Measurements from ENCODE around the gene EIF3I. TPM values are rescaled to one million over a fixed set of nuclear protein-coding genes. Genes with fewer than 3 reads are reported as not detected.
A peak's percentile ranks its signal among the peaks of the same experiment; 100 is the strongest.

EIF3I gene
- total and polyA plus RNA-seq, 2 of the 13 experiments (the other 11 are each of a cell fraction or from before 2014, with no cell fraction given): 210 to 223 TPM

DNA sequence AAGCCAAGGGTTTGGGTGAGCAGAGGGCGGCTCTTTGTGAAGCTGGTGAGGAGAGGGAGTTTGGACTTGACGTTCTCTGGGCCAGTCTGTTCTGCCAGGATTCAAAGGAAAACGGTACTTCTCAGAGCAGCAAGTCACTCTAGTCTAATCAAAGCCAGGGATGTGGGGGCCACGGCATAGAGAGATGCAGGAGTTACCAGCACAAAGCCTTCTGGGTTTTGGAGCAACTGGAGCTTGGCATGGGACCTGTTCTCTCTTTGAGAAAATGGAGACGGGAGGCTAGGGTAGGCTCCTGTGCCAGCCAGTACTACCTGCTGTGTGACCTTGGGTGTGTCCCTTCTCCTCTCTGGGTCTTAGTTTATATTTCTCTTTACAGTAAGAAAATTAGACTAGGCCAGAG is 40.6 kb upstream of the EIF3I start:
- Histone ChIP-seq H3K9ac (ENCODE audit: insufficient read depth, low read depth, low read length) (peak overlapping the region; percentile 84; the same call in 1 of the 2 replicates), H3K4me1 (ENCODE audit: insufficient read depth, low read length) (peaks cover 75% of the 10 kb centered on the region), H3K9me3 (ENCODE audit: low read length) (no peaks in the 10 kb centered on the region), H2AFZ (ENCODE audit: low read length) (no peak overlapping the region), H3K79me2 (ENCODE audit: insufficient read depth, low read length) (peaks cover 50% of the 10 kb centered on the region), H3K4me3 (replicated peaks in 1 of 3; ENCODE audit: insufficient read depth in 1 of 3, low read depth in 2 of 3, low read length in 3 of 3) (peak overlapping the region in 1 of 3 experiments; percentile 76; a peak in 3 of 6 replicates), H3K4me2 (ENCODE audit: low read depth, low read length) (peak overlapping the region; percentile 80), H3K27ac (ENCODE audit: extremely low read length, insufficient read depth, low read length) (peak overlapping the region; percentile 7), H3K36me3 (replicated peaks in 1 of 2; ENCODE audit: control insufficient read depth in 1 of 2, insufficient read depth in 2 of 2, low read length in 2 of 2) (peaks cover 14 to 33% of the 10 kb centered on the region in 2 experiments; a peak in 4 of 5 replicates), H4K20me1 (ENCODE audit: insufficient read depth, low read length) (peaks cover 2% of the 10 kb centered on the region; the same call in 1 of the 2 replicates), H3K27me3 (ENCODE audit: control insufficient read depth in 1 of 2, insufficient read depth in 2 of 2, low read length in 2 of 2) (no peaks in the 10 kb centered on the region)
- ChIA-PET CTCF (ENCODE audit: low intra/inter-chr PET ratio, low total read pairs) (no interaction called here), POLR2A (interaction anchor here (0.6 kb wide), 1 partner anchor 39 kb away, joined by 4 read pairs; no protein-coding TSS in a partner anchor)
- no TSS peak for BruUV-seq (replicated peaks)
- in situ Hi-C loops (cut with HindIII; ENCODE audit: extremely low pct_ligation_motif_present, low pct_unique_long_range_greater_than_20kb) (no loop called here), intact Hi-C loops (cut with micrococcal nuclease; ENCODE audit: unreplicated experiment) (no loop called here)
- ATAC-seq: no peak
- FAIRE-seq: no peak
- 86% methylated on average over 5 of the region's 5 CpGs for WGBS (ENCODE audit: low lambda C conversion rate)
- TF ChIP-seq, protein P1, sequence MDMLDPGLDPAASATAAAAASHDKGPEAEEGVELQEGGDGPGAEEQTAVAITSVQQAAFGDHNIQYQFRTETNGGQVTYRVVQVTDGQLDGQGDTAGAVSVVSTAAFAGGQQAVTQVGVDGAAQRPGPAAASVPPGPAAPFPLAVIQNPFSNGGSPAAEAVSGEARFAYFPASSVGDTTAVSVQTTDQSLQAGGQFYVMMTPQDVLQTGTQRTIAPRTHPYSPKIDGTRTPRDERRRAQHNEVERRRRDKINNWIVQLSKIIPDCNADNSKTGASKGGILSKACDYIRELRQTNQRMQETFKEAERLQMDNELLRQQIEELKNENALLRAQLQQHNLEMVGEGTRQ (IDR thresholded peaks at IDR 0.05; ENCODE audit: low read depth, low read length): no peak
- TF ChIP-seq, protein P1 (CRISPR knock-in tag; IDR thresholded peaks at IDR 0.05; ENCODE audit: borderline replicate concordance): no peak
- TF ChIP-seq, protein P2, sequence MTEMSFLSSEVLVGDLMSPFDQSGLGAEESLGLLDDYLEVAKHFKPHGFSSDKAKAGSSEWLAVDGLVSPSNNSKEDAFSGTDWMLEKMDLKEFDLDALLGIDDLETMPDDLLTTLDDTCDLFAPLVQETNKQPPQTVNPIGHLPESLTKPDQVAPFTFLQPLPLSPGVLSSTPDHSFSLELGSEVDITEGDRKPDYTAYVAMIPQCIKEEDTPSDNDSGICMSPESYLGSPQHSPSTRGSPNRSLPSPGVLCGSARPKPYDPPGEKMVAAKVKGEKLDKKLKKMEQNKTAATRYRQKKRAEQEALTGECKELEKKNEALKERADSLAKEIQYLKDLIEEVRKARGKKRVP (CRISPR knock-in tag; IDR thresholded peaks at IDR 0.05): no peak
- DNase-seq (ENCODE audit: low spot score): no peak

DNA sequence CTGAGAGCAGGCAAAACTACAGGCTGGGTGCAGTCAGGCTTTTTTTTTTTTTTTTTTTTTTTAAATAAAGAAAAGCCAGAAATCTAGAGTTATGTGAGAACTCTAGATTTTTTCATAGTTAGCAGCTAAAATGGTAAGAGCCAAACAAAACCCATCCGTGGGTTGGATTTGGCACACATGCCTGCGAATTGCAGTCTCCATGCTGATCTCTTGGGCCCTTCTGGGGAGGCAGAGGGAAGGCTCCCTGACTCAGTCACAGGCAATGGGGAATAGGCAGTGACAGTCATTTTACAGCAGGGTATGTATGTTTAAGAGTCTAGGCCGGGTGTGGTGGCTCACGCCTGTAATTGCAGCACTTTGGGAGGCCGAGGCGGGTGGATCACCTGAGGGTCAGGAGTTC is 40.1 kb upstream of the EIF3I start:
- H3K9me3 ChIP-seq (ENCODE audit: low read length): no peaks in the 10 kb centered on the region
- intact Hi-C loops (cut with micrococcal nuclease; ENCODE audit: unreplicated experiment) (no loop called here), in situ Hi-C loops (cut with HindIII; ENCODE audit: extremely low pct_ligation_motif_present, low pct_unique_long_range_greater_than_20kb) (no loop called here)
- DNase-seq (ENCODE audit: low spot score) (no peak), ATAC-seq (no peak), FAIRE-seq (no peak)
- no peaks in the 10 kb centered on the region for H3K27me3 ChIP-seq (ENCODE audit: control insufficient read depth in 1 of 2, insufficient read depth in 2 of 2, low read length in 2 of 2)
- no peak overlapping the region for H3K27ac ChIP-seq (ENCODE audit: extremely low read length, insufficient read depth, low read length)
- H2AFZ ChIP-seq (ENCODE audit: low read length): no peak overlapping the region
- peaks cover 71% of the 10 kb centered on the region for H3K4me1 ChIP-seq (ENCODE audit: insufficient read depth, low read length)
- ChIA-PET POLR2A (interaction anchor here (1.3 kb wide), 1 partner anchor 10 kb away, joined by 3 read pairs; no protein-coding TSS in a partner anchor), CTCF (ENCODE audit: low intra/inter-chr PET ratio, low total read pairs) (no interaction called here)
- TF ChIP-seq, protein P3, sequence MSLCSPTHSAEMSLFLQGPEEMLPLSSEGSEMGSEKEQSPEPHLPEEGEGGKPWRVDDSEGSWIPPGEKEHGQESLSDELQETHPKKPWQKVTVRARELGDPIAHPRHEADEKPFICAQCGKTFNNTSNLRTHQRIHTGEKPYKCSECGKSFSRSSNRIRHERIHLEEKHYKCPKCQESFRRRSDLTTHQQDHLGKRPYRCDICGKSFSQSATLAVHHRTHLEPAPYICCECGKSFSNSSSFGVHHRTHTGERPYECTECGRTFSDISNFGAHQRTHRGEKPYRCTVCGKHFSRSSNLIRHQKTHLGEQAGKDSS (CRISPR knock-in tag; IDR thresholded peaks at IDR 0.05; ENCODE audit: borderline replicate concordance, low read depth): no peak
- no peak for TF ChIP-seq RBFOX2 (IDR thresholded peaks at IDR 0.05; ENCODE audit: low read depth, low read length)
- TF ChIP-seq ATF7 (IDR thresholded peaks at IDR 0.05): no peak
- TF ChIP-seq ATF7 (CRISPR knock-in tag; IDR thresholded peaks at IDR 0.05): no peak
- 98% methylated on average over 6 of the region's 6 CpGs for WGBS (ENCODE audit: low lambda C conversion rate)
- H3K36me3 ChIP-seq (replicated peaks in 1 of 2; ENCODE audit: control insufficient read depth in 1 of 2, insufficient read depth in 2 of 2, low read length in 2 of 2): peaks cover 14 to 37% of the 10 kb centered on the region in 2 experiments; a peak in 4 of 5 replicates
- peak overlapping the region; percentile 84; the same call in 1 of the 2 replicates for H3K9ac ChIP-seq (ENCODE audit: insufficient read depth, low read depth, low read length)
- BruUV-seq (replicated peaks): no TSS peak
- peak overlapping the region in 1 of 3 experiments; percentile 24; a peak in 1 of 6 replicates for H3K4me3 ChIP-seq (replicated peaks in 1 of 3; ENCODE audit: insufficient read depth in 1 of 3, low read depth in 2 of 3, low read length in 3 of 3)
- H3K79me2 ChIP-seq (ENCODE audit: insufficient read depth, low read length): peaks cover 53% of the 10 kb centered on the region
- peak overlapping the region; percentile 80; the same call in 1 of the 2 replicates for H3K4me2 ChIP-seq (ENCODE audit: low read depth, low read length)
- peaks cover 2% of the 10 kb centered on the region; the same call in 1 of the 2 replicates for H4K20me1 ChIP-seq (ENCODE audit: insufficient read depth, low read length)

All from HepG2 (cell line).